A172 (cell line): ENCODE measurements around the gene F2RL1. TPM values are rescaled to one million over a fixed set of nuclear protein-coding genes. Genes with fewer than 3 reads are reported as not detected.

Source experiments
- total RNA-seq: library from RNA; depleted of rRNA; stranded (reverse); fragments of >200 nt; shearing (Covaris generic); gene quantifications from 2 replicates; pipeline ENCODE4 v1.2.3, GENCODE V29; 2014; rRNA removed

F2RL1 gene
- total RNA-seq, 1 experiment from 2014 or later: 2.3 TPM

Other genes starting within 250 kb of the F2RL1 start
- 0.59 and 0.79 TPM in 2 replicates for gene F2RL2, start 195.6 kb upstream of the F2RL1 start, total RNA-seq
- gene F2R, start 102.9 kb upstream of the F2RL1 start, total RNA-seq: 30.5 and 44.6 TPM in 2 replicates
- 0.47 TPM in 1 of 2 replicates, not detected in the other for gene S100Z, start 31.0 kb downstream of the F2RL1 start, total RNA-seq
- gene CRHBP, start 134.0 kb downstream of the F2RL1 start, total RNA-seq: 0.14 TPM in 1 of 2 replicates, not detected in the other
- 31.0 and 33.9 TPM in 2 replicates for gene AGGF1, start 211.4 kb downstream of the F2RL1 start, total RNA-seq